H9 (cell line): ENCODE results near the gene IL26. TPM values are rescaled to one million over a fixed set of nuclear protein-coding genes. Genes with fewer than 3 reads are reported as not detected.

Experiments
- DNase-seq: peaks from one replicate; pipeline ENCODE4 v3.0.0-alpha.2; 2017
- H2AFZ ChIP-seq: one replicate; pipeline ENCODE4 v1.6.1; 2013; ENCODE audit warnings: mild to moderate bottlenecking, low read length, control low read depth, moderate library complexity
- H2AK5ac ChIP-seq: 2 replicates; pipeline ENCODE4 v1.6.1; 2013; ENCODE audit warnings: low read length, control low read depth, mixed read lengths; ENCODE audit not compliant: insufficient read length
- H2BK120ac ChIP-seq: one replicate; pipeline ENCODE4 v1.6.1; 2013; ENCODE audit warnings: low read depth, mild to moderate bottlenecking, low read length, control low read depth, inconsistent platforms; ENCODE audit not compliant: poor library complexity, severe bottlenecking
- H2BK12ac ChIP-seq: 2 replicates; pipeline ENCODE4 v1.6.1; 2013; ENCODE audit warnings: low read length, control low read depth, mixed read lengths, low read depth; ENCODE audit not compliant: insufficient read length
- H2BK15ac ChIP-seq: 2 replicates; pipeline ENCODE4 v1.6.1; 2013; ENCODE audit warnings: low read depth, low read length, control low read depth
- H2BK20ac ChIP-seq: one replicate; pipeline ENCODE4 v1.6.1; 2013; ENCODE audit warnings: low read depth, mild to moderate bottlenecking, low read length, control low read depth, inconsistent platforms; ENCODE audit not compliant: poor library complexity, severe bottlenecking
- H2BK5ac ChIP-seq: 2 replicates; pipeline ENCODE4 v1.6.1; 2013; ENCODE audit warnings: low read length, control low read depth, mixed read lengths; ENCODE audit not compliant: insufficient read length
- H3K14ac ChIP-seq: 2 replicates; pipeline ENCODE4 v1.6.1; 2013; ENCODE audit warnings: low read length, control low read depth; ENCODE audit not compliant: insufficient read depth
- H3K18ac ChIP-seq: 2 replicates; pipeline ENCODE4 v1.6.1; 2013; ENCODE audit warnings: low read depth, mild to moderate bottlenecking, mixed read lengths, low read length, control low read depth; ENCODE audit not compliant: insufficient read length
- H3K23ac ChIP-seq: 2 replicates; pipeline ENCODE4 v1.6.1; 2013; ENCODE audit warnings: low read length, control low read depth, mixed read lengths, low read depth; ENCODE audit not compliant: insufficient read length
- H3K23me2 ChIP-seq: 2 replicates; pipeline ENCODE4 v1.6.1; 2013; ENCODE audit warnings: low read depth, mild to moderate bottlenecking, mixed read lengths, low read length, control low read depth; ENCODE audit not compliant: insufficient read length, poor library complexity, severe bottlenecking
- H3K27ac ChIP-seq: 2 replicates; pipeline ENCODE4 v1.5.1; 2013; ENCODE audit warnings: low read length, control low read depth, mixed read lengths, low read depth; ENCODE audit not compliant: insufficient read length
- H3K27me3 ChIP-seq: 2 replicates; pipeline ENCODE4 v1.6.1; 2013; ENCODE audit warnings: low read length, control low read depth, inconsistent platforms; ENCODE audit not compliant: insufficient read depth
- H3K4ac ChIP-seq: 2 replicates; pipeline ENCODE4 v1.6.1; 2013; ENCODE audit warnings: low read depth, mild to moderate bottlenecking, control low read depth, inconsistent platforms, low read length, moderate library complexity
- H3K4me1 ChIP-seq: 2 replicates; pipeline ENCODE4 v1.6.1; 2013; ENCODE audit warnings: low read length, control low read depth, inconsistent platforms; ENCODE audit not compliant: insufficient read depth
- H3K4me2 ChIP-seq: 2 replicates; pipeline ENCODE4 v1.6.1; 2013; ENCODE audit warnings: low read length, control low read depth, mixed read lengths; ENCODE audit not compliant: insufficient read length, insufficient read depth
- H3K56ac ChIP-seq: 2 replicates; pipeline ENCODE4 v1.6.1; 2013; ENCODE audit warnings: low read depth, mild to moderate bottlenecking, mixed read lengths, low read length, control low read depth; ENCODE audit not compliant: insufficient read length
- H3K79me1 ChIP-seq: 2 replicates; pipeline ENCODE4 v1.6.1; 2013; ENCODE audit warnings: low read depth, mild to moderate bottlenecking, moderate library complexity, low read length, control low read depth, inconsistent platforms; ENCODE audit not compliant: insufficient read depth, poor library complexity, severe bottlenecking
- H3K79me2 ChIP-seq: 2 replicates; pipeline ENCODE4 v1.6.1; 2013; ENCODE audit warnings: low read length, control low read depth, inconsistent platforms; ENCODE audit not compliant: insufficient read depth
- H3K9ac ChIP-seq: 2 replicates; pipeline ENCODE4 v1.6.1; 2013; ENCODE audit warnings: low read length, control low read depth, mixed read lengths; ENCODE audit not compliant: insufficient read length; ENCODE audit errors: extremely low read depth
- H3K9me3 ChIP-seq: one replicate; pipeline ENCODE4 v1.6.1; 2013; ENCODE audit warnings: low read depth, low read length, inconsistent platforms; ENCODE audit not compliant: control insufficient read depth
- H3T11ph ChIP-seq: one replicate; pipeline ENCODE4 v1.6.1; 2013; ENCODE audit warnings: mild to moderate bottlenecking, low read length, control low read depth, inconsistent platforms
- H4K20me1 ChIP-seq: one replicate; pipeline ENCODE4 v1.6.1; 2013; ENCODE audit not compliant: control insufficient read depth, insufficient read length, insufficient read depth
- H4K5ac ChIP-seq: 2 replicates; pipeline ENCODE4 v1.6.1; 2013; ENCODE audit warnings: low read depth, mild to moderate bottlenecking, mixed read lengths, low read length, control low read depth; ENCODE audit not compliant: insufficient read length
- H4K8ac ChIP-seq: replicated peaks from 2 replicates; pipeline ENCODE4 v1.6.1; 2013; ENCODE audit warnings: low read length, control low read depth, mixed read lengths, low read depth; ENCODE audit not compliant: insufficient read length
- H4K91ac ChIP-seq: 2 replicates; pipeline ENCODE4 v1.6.1; 2013; ENCODE audit warnings: low read depth, mild to moderate bottlenecking, moderate library complexity, mixed read lengths, low read length, control low read depth; ENCODE audit not compliant: insufficient read length
- H3K27ac Mint-ChIP-seq, 3 experiments: 2 replicates in 2 of 3; 3 replicates in 1 of 3; pipeline ENCODE4 v1.8.0; 2020 to 2021; ENCODE audit warnings: mixed read lengths in 3 of 3, mild to moderate bottlenecking in 1 of 3, moderate library complexity in 1 of 3
- H3K27me3 Mint-ChIP-seq: 2 replicates; pipeline ENCODE4 v1.8.0; 2021; ENCODE audit warnings: low read depth, mild to moderate bottlenecking, moderate library complexity, mixed read lengths
- H3K36me3 Mint-ChIP-seq, 3 experiments: 2 replicates in 2 of 3; 3 replicates in 1 of 3; pipeline ENCODE4 v1.8.0; 2020 to 2021; ENCODE audit warnings: low read depth in 3 of 3, mixed read lengths in 3 of 3; ENCODE audit not compliant: insufficient read depth in 1 of 3
- H3K4me1 Mint-ChIP-seq, 2 experiments: 2 replicates each; pipeline ENCODE4 v1.8.0; 2020; ENCODE audit warnings: mixed read lengths in 2 of 2
- H3K4me3 Mint-ChIP-seq, 2 experiments: 2 replicates in 1 of 2; 3 replicates in 1 of 2; pipeline ENCODE4 v1.8.0; 2020 to 2021; ENCODE audit warnings: mild to moderate bottlenecking in 2 of 2, mixed read lengths in 2 of 2, moderate library complexity in 1 of 2
- H3K9me3 Mint-ChIP-seq, 2 experiments: 2 replicates in 1 of 2; 3 replicates in 1 of 2; pipeline ENCODE4 v1.8.0; 2020; ENCODE audit warnings: mild to moderate bottlenecking in 2 of 2, mixed read lengths in 2 of 2, moderate library complexity in 1 of 2
- WGBS: extraction: QIAGEN DNeasy Blood & Tissue Kit; methylation state at CpG from one replicate; pipeline ENCODE4 v1.1.7; 2013; ENCODE audit warnings: missing lambda C conversion rate, low lambda C conversion rate, mixed read lengths; ENCODE audit not compliant: insufficient read length; ENCODE audit errors: extremely low coverage; 5-methylcytosine and 5-hydroxymethylcytosine counted together
- total RNA-seq: library from RNA; stranded (reverse); gene quantifications from 2 replicates; pipeline ENCODE4 v1.2.1, GENCODE V29; 2021
- TF ChIP-seq, protein P1 (sequence below): fragments of 200-600 bp; sonication (generic); conservative IDR thresholded peaks from 3 replicates; pipeline ENCODE4 v1.8.0; 2021; ENCODE audit warnings: antibody characterized with exemption, mild to moderate bottlenecking

The IL26 gene
- total RNA-seq, 1 experiment from 2014 or later = not detected

DNA sequence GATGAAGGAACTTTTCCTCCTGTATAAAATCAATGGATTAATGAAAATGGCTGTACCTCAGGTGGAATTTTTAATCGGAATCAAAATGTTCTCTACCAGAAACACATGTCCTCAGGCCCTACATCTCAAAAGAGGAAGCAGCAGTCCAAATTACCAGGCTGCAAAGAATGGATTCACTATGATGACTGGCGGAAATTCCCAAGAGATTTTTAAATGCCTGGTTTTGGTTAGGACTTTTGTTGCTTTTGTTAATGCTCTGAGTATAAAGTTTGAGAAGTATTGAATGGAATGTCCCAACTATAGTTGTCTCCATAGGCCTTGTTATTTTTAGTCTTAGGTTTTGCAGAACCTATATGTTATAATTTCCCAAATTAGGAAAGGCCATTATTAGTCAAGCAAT is 54.9 kb downstream of the IL26 start:
- Histone ChIP-seq H3K79me1 (no peaks in the 10 kb centered on the region), H3K9ac (no peak overlapping the region), H4K5ac (no peak overlapping the region), H2BK5ac (no peak overlapping the region), H3K56ac (no peak overlapping the region), H2AK5ac (no peak overlapping the region), H3K79me2 (no peaks in the 10 kb centered on the region), H3T11ph (no peak overlapping the region), H3K4me2 (no peak overlapping the region), H3K14ac (no peak overlapping the region), H3K23me2 (no peaks in the 10 kb centered on the region), H3K4ac (no peak overlapping the region), H2BK20ac (no peak overlapping the region), H2AFZ (no peak overlapping the region), H2BK120ac (no peak overlapping the region), H3K27me3 (no peaks in the 10 kb centered on the region), H3K9me3 (no peaks in the 10 kb centered on the region), H2BK15ac (no peak overlapping the region), H3K4me1 (no peaks in the 10 kb centered on the region), H4K20me1 (no peaks in the 10 kb centered on the region), H3K27ac (no peak overlapping the region), H4K91ac (no peak overlapping the region), H2BK12ac (no peak overlapping the region), H3K18ac (no peak overlapping the region), H4K8ac (no peak overlapping the region), H3K23ac (no peak overlapping the region)
- TF ChIP-seq, protein P1, sequence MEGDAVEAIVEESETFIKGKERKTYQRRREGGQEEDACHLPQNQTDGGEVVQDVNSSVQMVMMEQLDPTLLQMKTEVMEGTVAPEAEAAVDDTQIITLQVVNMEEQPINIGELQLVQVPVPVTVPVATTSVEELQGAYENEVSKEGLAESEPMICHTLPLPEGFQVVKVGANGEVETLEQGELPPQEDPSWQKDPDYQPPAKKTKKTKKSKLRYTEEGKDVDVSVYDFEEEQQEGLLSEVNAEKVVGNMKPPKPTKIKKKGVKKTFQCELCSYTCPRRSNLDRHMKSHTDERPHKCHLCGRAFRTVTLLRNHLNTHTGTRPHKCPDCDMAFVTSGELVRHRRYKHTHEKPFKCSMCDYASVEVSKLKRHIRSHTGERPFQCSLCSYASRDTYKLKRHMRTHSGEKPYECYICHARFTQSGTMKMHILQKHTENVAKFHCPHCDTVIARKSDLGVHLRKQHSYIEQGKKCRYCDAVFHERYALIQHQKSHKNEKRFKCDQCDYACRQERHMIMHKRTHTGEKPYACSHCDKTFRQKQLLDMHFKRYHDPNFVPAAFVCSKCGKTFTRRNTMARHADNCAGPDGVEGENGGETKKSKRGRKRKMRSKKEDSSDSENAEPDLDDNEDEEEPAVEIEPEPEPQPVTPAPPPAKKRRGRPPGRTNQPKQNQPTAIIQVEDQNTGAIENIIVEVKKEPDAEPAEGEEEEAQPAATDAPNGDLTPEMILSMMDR = no peak
- Mint-ChIP-seq H3K27me3 (no peaks in the 10 kb centered on the region), H3K4me3 (no peak overlapping the region), H3K9me3 (peaks cover 0 to 2% of the 10 kb centered on the region in 2 experiments; a peak in 1 of 5 replicates), H3K36me3 (no peaks in the 10 kb centered on the region; a peak in 1 of 7 replicates), H3K27ac (no peak overlapping the region), H3K4me1 (0 out of 4 replicates have a peak, but pooled peaks cover 0 to 3% of the 10 kb centered on the region in 2 experiments)
- no CpG with 5 or more reads among the region's 2 CpGs for WGBS
- DNase-seq = no peak
